NCI-H2196 treated with DMSO at 0.1 percent for 48 hours (cell line): ENCODE measurements around the gene TNS3.

Source experiments
- DNase-seq: peaks from one replicate; lab custom pipeline; 2025; ENCODE audit not compliant: unreplicated experiment; lab: John Stamatoyannopoulos, UW

The TNS3 gene

GRCh38 chr7:47336472-47337425, 245.2 kb downstream of the TNS3 start:
- DNase-seq: no peak

GRCh38 chr7:47335557-47336471, 246.1 kb downstream of the TNS3 start:
- DNase-seq: no peak

GRCh38 chr7:47335071-47335470, 246.8 kb downstream of the TNS3 start:
- DNase-seq: no peak

- no peak for DNase-seq
Observed at GRCh38 chr7:47333959-47334358, 248.0 kb downstream of the TNS3 start.

DNA sequence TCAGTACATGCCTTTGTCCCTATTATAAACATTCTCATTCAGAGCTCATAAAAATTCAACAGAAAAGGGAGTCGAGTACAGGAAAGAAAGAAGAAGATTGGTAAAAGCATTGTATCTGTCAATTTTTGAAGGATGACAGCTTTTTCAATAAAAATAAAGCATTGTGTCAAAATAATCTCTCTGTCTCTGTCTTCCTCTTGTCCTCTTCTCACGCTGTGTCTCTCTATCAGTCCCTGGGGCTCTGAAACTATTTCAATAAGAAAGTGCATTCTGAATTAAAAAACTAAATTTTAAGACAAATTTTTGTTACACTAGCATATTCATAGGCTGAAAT, 248.4 kb downstream of the TNS3 start:
- DNase-seq: no peak

DNA sequence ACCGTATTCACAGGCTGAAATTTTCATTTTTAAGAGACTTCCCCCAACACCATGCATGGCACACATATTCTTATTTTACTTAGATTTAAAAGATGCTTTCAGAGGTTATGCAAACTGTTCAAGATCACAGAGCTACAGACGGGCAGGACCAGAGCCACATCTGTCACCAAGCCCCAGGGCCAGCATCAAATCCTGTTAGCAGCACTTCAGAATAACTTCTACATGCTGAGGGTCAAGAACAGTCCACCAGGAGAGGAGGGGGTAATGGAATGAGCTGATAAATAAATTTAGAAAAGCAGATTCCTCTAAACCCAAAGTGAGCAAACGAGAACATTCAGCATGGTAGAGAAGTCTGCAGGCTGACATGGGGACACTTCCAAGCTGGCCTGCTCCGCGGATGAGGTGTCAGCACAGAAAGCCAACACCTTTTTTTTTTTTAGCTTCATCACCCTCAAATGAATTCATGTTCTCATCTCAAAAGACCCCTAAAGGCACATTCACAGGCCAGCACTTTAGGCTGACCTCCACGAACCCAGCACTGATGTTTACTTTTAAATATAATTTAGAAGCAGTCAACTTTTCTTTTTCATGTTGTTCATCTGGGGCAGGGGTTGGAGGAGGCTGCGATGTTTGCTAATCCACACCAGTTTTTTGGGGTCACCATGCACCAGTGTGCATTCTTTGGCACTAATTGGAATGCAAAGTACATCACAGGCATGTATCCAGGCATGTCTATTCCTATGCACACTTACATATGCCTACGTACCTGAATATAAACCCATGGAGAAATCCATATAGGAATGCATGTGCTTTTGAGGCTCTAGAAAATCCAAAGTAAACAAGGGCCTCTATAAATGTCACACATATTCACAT, 249.0 kb downstream of the TNS3 start:
- DNase-seq: no peak

DNA sequence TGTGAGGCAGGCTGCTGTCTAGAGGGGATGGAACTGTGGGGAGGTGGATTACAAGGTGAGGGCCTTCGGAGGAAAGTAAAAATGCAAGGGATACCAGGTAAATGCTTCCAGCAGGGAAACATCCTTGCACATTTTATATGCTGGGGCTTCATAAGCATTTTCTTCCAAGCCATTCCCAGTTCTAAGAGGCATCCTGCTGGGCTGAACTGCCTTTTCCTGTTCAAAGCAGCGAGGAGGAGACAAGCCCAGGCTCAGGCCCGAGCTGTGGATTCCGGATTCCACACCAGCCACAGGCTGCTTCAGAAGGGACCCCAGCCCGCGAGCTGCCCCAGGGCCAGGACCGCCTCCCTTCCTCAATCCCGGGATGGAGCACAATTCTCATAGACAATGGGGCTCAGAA, 249.7 kb downstream of the TNS3 start:
- no peak for DNase-seq

DNA sequence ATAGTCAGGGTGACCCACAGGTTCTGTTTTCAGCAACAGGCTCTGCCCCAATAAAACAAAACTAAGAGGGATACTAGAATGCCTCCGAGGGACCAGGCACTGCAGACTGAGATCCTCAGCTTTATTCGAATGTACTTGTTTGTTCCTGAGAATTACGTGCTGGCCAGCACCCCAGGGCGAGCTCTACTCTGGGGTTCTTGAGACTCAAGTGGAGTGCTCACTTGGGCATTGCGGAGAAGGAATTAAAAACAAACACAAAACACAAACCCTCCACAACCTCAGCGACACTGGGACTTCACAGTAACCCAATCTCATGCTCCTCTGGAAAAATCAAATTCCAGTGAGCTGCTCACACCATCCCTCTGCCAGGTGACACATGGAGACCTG, 250.7 kb downstream of the TNS3 start:
- no peak for DNase-seq

DNA sequence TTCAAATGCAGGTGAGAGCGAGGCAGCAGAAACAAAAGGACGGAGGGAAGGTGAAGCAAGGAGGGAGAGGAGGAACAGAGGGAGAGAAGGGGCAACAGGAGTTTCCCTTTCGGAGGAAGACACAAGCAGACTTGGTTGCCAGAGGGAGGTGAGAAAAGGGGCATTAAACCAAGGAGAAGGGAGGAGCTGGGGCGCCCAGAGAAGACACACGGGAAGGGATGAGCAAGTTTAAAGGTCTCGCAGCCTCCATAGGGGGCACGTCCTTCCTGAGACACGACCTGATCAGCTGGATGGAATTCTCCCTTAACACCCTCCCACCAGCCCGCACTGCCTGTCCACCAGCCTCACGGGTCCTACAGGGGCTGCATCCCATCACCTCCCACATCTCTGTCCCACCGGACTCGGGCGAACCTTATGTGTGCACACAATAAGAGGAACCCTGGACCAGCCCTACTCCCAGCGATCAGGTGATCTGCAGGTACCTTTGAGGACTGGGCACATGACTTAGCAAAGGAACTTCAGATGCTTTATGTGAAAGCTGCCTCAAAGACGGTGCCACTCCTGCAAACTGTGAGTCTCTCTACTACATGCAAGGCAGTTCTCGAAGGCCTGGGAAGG, 251.2 kb downstream of the TNS3 start:
- no peak for DNase-seq

DNA sequence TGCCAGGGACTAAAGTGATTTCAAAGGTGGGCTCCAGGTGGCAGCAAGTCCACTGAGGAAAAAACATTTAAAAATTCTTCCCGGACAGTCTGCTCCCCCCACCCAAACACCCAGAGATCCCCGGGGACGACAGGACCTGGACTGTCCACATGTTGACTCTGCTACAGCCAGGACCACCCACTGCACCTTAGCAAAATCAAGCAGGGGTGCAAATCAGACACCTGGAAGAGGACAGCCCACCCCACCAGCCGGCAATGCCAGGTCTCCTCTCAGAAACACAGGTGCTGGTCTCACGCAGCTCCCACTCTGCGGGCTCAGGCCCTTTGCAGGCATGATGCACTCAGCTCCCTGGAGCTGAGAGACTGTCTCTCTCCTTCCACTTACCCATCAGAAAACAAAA, 251.9 kb downstream of the TNS3 start:
- DNase-seq: no peak

DNA sequence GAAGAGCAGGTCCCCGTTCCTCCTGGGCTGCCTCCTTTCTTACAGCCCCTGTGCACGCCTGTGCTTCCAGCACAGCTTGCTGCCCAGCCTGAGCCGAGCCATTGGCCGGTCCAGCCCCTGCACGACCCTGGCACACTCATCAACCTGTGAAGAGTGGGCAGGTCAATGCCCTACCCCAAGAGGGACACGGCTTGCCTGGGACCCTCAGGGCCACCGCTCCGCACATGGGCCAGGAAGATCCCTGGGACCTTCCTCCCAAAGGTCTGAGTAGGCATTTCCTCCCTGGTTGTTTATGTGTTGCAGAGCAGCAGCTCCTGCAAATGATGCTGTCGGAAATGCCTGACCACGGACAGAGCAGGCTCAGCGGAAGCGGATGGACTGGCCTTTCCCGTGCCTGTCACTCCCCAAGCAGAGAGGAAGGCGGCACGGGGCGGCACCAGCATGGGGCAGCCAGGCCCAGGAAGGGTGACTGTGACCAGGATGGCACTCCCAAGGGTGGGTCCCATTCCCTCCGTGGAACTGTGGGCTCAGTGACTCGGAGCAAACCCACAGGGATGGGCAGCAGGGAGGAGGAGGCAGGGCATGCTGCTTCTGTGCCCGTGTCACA, 252.5 kb downstream of the TNS3 start:
- no peak for DNase-seq

DNA sequence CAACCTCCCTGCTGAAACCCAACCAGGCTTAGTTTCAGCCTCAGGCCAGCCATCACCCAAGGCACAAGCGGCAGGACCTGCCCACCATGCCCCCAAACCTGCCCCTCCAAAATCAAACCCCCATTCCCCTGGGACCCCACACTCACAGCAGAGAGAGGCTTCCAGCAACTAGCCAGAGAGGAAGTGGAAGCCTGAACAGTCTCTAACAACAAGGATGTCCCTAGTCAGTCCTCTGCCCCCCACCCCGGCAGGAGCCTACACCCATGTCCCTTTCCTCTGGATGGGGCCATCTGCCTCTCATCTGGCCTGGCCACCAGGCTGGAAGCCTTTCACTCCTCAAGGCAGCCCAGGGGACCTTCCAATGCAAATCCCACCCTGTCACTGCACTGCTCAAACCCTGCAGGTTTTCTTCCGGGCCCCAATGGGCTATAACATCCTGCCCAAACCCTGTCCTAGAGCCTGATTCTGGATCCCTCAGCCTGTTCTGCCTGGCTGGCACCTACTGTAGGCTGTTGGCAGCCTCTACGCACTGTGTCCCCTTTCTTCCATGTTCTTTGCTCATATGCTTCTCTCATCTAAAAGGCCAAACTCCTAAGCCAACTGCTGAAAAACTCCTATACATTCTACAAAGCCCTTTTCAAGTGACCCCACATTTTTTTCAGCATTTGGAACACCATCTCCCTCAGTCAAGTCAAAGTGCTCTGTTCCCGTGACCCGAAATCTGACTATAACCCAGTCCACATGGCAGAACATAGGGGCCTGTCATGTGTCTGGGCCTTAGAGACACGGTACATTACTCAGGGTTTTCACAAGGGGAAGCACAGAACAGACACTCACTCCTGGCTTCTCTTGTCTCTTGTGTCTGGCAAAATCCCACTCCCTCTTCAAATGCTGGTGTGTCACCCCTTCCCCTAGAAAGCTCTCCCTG, 253.3 kb downstream of the TNS3 start:
- no peak for DNase-seq

DNA sequence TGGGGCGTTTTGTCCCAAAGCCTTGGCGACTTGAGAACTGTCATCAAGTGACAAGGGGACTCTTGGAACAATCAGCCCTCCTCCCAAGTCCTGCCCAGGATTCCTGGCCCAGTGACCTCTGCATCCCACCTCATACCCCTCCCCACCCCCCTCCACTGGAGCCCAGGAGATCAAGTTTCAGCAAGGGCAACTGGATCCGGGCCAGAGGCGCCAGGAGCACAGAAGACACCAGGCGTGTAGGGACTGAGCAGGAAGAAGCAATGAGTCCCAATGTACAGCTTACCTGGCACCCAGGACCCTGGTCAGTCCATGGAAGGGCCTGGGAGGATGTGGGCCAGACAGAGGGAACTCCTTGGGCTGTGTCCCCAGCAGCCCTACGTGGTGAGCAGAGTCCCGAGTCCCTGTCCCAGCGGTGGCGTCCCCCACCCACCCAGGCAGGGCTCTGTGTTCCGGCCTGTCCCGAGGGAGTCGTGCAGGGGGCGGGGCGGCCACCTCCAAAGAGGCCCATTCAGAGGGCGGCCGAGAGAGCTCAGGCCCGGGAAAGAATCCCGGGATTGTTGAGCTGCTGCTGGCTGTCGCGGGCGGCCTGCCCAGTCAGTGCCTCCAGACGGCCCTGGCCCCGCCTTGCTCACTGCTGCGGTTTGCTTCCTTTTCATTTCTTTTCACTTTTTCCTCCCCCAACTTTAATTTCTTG, 254.1 kb downstream of the TNS3 start:
- no peak for DNase-seq

DNA sequence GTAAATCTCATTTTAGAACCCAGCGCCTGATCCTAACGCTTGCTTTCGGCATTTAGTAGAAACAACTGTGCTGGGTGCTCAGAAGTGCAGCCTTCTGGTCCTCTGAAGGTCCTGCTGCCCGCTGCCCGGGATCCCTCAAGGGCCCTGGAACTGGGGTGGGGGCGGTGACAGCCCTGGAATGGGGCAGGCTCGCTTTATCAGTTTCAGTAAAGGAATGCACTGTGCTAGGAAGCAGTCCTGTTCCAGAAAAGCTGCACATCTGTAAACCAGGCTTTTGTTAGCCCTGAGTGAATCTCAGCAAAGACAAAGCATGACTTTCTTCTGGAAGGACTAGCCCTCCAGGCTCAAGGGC, 254.6 kb downstream of the TNS3 start:
- no peak for DNase-seq

GRCh38 chr7:47326808-47327207, 255.1 kb downstream of the TNS3 start:
- no peak for DNase-seq

DNA sequence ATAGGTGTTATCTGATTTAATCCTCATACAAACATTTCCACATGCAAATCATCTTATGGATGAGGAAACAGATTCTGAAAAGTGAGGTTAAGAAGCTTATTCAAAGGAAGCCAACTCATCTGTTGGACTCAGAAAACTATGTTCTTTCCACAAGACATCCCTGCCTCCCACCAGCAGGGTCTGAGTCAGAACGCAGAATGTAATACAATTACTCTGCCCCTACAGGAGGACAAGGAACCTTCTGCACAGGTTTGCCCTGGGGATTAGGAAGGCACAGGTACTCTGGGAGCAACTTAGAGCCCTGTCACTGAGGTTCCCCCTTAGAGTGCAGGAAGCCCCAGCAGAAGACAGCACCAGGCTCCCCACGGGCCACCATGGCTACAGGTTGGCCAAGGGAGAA, 255.7 kb downstream of the TNS3 start:
- DNase-seq: no peak

- no peak for DNase-seq
Observed at GRCh38 chr7:47325337-47325736, 256.6 kb downstream of the TNS3 start.

- DNase-seq: no peak
Observed at GRCh38 chr7:47323904-47324303, 258.0 kb downstream of the TNS3 start.

DNA sequence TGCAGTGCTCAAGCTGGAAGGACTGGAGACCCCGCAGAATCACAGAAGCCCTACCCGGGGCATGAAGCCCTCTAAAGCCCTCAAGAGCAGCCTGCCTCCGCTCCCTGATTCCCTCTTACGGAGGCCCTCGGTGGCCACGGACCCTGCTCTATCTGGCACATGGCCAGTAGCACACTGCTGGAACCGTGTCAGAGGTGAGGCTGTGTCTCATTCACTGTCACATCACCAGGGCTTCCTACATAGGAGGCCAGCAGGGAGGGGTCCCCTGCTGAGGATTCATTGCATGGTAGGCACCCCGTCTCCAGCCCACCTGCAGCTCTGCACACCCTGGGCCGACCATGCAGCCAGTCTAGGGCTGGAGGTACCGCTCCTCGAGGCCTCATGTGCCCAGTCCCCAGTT, 259.2 kb downstream of the TNS3 start:
- DNase-seq: no peak
